Measurements from ENCODE around the gene ZNF324. TPM values are rescaled to one million over a fixed set of nuclear protein-coding genes. Genes with fewer than 3 reads are reported as not detected.
"Not testable (repeated sequence)": the region's sequence is repeated elsewhere in the genome, so short reads cannot be mapped to it uniquely, and the experiment has no call there.

The ZNF324 gene
- polyA plus RNA-seq, 1 of the 3 experiments (the other 2 are of a cell fraction) = 5.6 TPM

DNA sequence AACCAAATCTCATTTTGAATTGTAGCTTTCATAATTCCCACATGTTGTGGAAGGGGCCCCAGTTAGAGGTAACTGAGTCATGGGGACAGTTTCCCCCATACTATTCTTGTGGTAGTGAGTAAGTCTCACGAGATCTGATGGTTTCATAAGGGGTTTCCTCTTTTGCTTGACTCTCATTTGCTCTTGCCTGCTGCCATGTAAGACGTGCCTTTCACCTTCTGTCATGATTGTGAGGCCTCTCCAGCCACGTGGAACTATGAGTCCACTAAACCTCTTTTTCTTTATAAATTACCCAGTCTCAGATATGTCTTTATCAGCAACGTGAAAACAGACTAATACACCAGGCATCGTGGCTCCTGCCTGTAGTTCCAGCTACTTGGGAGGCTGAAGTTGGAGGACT is 16.9 kb upstream of the ZNF324 start:
- H3F3A ChIP-seq (replicated peaks; ENCODE audit: insufficient read depth); H3K27ac ChIP-seq (ENCODE audit: low read depth in 2 of 2, low read length in 1 of 2); H3K79me2 ChIP-seq (ENCODE audit: insufficient read depth); H3K9me3 ChIP-seq; H3K4me1 ChIP-seq (ENCODE audit: control insufficient read depth in 1 of 2, insufficient read depth in 2 of 2, low read depth in 1 of 2, low read length in 1 of 2); H4K20me1 ChIP-seq (ENCODE audit: insufficient read depth); H2AFZ ChIP-seq (ENCODE audit: low read depth); CTCF ChIA-PET; H3K4me3 ChIP-seq (ENCODE audit: low read depth in 2 of 2, low read length in 1 of 2); DNase-seq; H3K27me3 ChIP-seq (ENCODE audit: insufficient read depth); H3K4me2 ChIP-seq; H3K9ac ChIP-seq; H3K9me2 ChIP-seq: not testable (repeated sequence)
- POLR2A ChIA-PET = interaction anchor here (1.3 kb wide), 1 partner anchor 70 kb away, joined by 3 read pairs; the partner anchor contains the start of gene ZBTB45
- H3K36me3 ChIP-seq (replicated peaks in 1 of 2; ENCODE audit: control insufficient read depth in 1 of 2, insufficient read depth in 2 of 2, low read length in 1 of 2) = peaks cover 0 to 13% of the 10 kb centered on the region in 2 experiments
- 19% methylated on average over 5 of the region's 5 CpGs for WGBS (ENCODE audit: low lambda C conversion rate)

DNA sequence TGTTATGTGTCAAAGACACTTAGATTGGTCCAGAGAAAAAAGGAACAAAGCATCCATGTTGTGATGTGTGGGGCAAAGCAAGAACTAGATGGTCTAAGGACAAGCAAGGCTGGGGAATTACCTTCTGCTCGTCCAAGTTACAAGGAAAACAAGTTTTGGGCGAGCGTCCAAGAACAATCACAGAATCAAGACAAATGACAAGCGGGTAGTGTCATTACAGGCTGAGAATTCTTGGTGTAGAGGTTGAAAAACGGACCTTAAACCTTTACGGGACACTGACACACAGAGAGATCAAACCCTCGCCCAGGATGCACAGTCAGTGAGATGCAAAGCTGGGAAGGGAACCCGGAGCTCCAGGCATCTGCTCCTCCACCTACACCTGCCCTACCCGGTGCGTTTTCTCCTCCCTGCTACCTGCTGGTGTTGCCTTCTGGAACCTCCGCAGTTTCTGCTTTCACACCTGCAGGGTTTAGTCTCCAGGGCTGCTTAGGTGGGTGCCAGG is 16.0 kb upstream of the ZNF324 start:
- Histone ChIP-seq H3K79me2 (ENCODE audit: insufficient read depth) (no peaks in the 10 kb centered on the region), H3K9me2 (no peaks in the 10 kb centered on the region), H3K27ac (ENCODE audit: low read depth in 2 of 2, low read length in 1 of 2) (no peak overlapping the region), H3K4me1 (ENCODE audit: control insufficient read depth in 1 of 2, insufficient read depth in 2 of 2, low read depth in 1 of 2, low read length in 1 of 2) (peaks cover 0 to 7% of the 10 kb centered on the region in 2 experiments; a peak in 1 of 4 replicates), H3K4me3 (ENCODE audit: low read depth in 2 of 2, low read length in 1 of 2) (peak overlapping the region; percentile 89 to 90), H3K9me3 (no peaks in the 10 kb centered on the region; the same call in 1 of the 2 replicates), H3K4me2 (peak overlapping the region; percentile 76), H2AFZ (ENCODE audit: low read depth) (peak overlapping the region; percentile 98), H3K36me3 (replicated peaks in 1 of 2; ENCODE audit: control insufficient read depth in 1 of 2, insufficient read depth in 2 of 2, low read length in 1 of 2) (peaks cover 0 to 17% of the 10 kb centered on the region in 2 experiments), H4K20me1 (ENCODE audit: insufficient read depth) (no peaks in the 10 kb centered on the region), H3K27me3 (ENCODE audit: insufficient read depth) (no peaks in the 10 kb centered on the region), H3F3A (replicated peaks; ENCODE audit: insufficient read depth) (no peaks in the 10 kb centered on the region), H3K9ac (peak overlapping the region; percentile 62; the same call in 1 of the 2 replicates)
- ChIA-PET POLR2A (interaction anchor here (0.6 to 1.3 kb wide), 4 partner anchors 11 to 69 kb away, joined by 3 to 6 read pairs (median 3); partner anchors contain the start of genes ZBTB45, ZNF132 and ZNF324), CTCF (no interaction called here)
- WGBS (ENCODE audit: low lambda C conversion rate) = 2% methylated on average over 11 of the region's 11 CpGs
- no peak for DNase-seq
- TF ChIP-seq ELF1 (IDR thresholded peaks at IDR 0.05) = no peak
- TF ChIP-seq RAD21 (IDR thresholded peaks at IDR 0.05; ENCODE audit: low read length) = no peak
- TF ChIP-seq TEAD4 (IDR thresholded peaks at IDR 0.05; ENCODE audit: borderline replicate concordance, insufficient read depth) = no peak
- TF ChIP-seq MXI1 (IDR thresholded peaks at IDR 0.05; ENCODE audit: low read depth, low read length) = no peak
- no peak for TF ChIP-seq RFX5 (IDR thresholded peaks at IDR 0.05; ENCODE audit: low read length)
- TF ChIP-seq YY1 (IDR thresholded peaks at IDR 0.05; ENCODE audit: low read depth) = no peak
- TF ChIP-seq, protein P1, sequence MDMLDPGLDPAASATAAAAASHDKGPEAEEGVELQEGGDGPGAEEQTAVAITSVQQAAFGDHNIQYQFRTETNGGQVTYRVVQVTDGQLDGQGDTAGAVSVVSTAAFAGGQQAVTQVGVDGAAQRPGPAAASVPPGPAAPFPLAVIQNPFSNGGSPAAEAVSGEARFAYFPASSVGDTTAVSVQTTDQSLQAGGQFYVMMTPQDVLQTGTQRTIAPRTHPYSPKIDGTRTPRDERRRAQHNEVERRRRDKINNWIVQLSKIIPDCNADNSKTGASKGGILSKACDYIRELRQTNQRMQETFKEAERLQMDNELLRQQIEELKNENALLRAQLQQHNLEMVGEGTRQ (IDR thresholded peaks at IDR 0.05; ENCODE audit: borderline replicate concordance, low read depth, low read length) = no peak
- TF ChIP-seq CHD2 (IDR thresholded peaks at IDR 0.05; ENCODE audit: low read length, partially characterized antibody) = no peak
- TF ChIP-seq, protein P2, sequence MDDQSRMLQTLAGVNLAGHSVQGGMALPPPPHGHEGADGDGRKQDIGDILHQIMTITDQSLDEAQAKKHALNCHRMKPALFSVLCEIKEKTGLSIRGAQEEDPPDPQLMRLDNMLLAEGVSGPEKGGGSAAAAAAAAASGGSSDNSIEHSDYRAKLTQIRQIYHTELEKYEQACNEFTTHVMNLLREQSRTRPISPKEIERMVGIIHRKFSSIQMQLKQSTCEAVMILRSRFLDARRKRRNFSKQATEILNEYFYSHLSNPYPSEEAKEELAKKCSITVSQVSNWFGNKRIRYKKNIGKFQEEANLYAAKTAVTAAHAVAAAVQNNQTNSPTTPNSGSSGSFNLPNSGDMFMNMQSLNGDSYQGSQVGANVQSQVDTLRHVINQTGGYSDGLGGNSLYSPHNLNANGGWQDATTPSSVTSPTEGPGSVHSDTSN (IDR thresholded peaks at IDR 0.05) = no peak
- no peak for TF ChIP-seq TCF12 (IDR thresholded peaks at IDR 0.05)
- TF ChIP-seq NRF1 (IDR thresholded peaks at IDR 0.05; ENCODE audit: low read depth, low read length) = no peak
- TF ChIP-seq POLR2AphosphoS5 (IDR thresholded peaks at IDR 0.05; ENCODE audit: low read depth, low read length) = no peak
- no peak for TF ChIP-seq FOXM1 (IDR thresholded peaks at IDR 0.05; ENCODE audit: low read depth)
- no peak for TF ChIP-seq GATA2 (CRISPR knock-in tag; IDR thresholded peaks at IDR 0.05)
- no peak for TF ChIP-seq FOSL2 (IDR thresholded peaks at IDR 0.05; ENCODE audit: borderline replicate concordance, low read depth)
- TF ChIP-seq, protein P3, sequence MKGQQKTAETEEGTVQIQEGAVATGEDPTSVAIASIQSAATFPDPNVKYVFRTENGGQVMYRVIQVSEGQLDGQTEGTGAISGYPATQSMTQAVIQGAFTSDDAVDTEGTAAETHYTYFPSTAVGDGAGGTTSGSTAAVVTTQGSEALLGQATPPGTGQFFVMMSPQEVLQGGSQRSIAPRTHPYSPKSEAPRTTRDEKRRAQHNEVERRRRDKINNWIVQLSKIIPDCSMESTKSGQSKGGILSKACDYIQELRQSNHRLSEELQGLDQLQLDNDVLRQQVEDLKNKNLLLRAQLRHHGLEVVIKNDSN (IDR thresholded peaks at IDR 0.05; ENCODE audit: borderline replicate concordance, low read depth) = no peak
- TF ChIP-seq, protein P4, sequence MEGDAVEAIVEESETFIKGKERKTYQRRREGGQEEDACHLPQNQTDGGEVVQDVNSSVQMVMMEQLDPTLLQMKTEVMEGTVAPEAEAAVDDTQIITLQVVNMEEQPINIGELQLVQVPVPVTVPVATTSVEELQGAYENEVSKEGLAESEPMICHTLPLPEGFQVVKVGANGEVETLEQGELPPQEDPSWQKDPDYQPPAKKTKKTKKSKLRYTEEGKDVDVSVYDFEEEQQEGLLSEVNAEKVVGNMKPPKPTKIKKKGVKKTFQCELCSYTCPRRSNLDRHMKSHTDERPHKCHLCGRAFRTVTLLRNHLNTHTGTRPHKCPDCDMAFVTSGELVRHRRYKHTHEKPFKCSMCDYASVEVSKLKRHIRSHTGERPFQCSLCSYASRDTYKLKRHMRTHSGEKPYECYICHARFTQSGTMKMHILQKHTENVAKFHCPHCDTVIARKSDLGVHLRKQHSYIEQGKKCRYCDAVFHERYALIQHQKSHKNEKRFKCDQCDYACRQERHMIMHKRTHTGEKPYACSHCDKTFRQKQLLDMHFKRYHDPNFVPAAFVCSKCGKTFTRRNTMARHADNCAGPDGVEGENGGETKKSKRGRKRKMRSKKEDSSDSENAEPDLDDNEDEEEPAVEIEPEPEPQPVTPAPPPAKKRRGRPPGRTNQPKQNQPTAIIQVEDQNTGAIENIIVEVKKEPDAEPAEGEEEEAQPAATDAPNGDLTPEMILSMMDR (IDR thresholded peaks at IDR 0.05) = no peak
- TF ChIP-seq, protein P5, sequence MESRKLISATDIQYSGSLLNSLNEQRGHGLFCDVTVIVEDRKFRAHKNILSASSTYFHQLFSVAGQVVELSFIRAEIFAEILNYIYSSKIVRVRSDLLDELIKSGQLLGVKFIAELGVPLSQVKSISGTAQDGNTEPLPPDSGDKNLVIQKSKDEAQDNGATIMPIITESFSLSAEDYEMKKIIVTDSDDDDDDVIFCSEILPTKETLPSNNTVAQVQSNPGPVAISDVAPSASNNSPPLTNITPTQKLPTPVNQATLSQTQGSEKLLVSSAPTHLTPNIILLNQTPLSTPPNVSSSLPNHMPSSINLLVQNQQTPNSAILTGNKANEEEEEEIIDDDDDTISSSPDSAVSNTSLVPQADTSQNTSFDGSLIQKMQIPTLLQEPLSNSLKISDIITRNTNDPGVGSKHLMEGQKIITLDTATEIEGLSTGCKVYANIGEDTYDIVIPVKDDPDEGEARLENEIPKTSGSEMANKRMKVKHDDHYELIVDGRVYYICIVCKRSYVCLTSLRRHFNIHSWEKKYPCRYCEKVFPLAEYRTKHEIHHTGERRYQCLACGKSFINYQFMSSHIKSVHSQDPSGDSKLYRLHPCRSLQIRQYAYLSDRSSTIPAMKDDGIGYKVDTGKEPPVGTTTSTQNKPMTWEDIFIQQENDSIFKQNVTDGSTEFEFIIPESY (IDR thresholded peaks at IDR 0.05; ENCODE audit: borderline replicate concordance, low read depth) = no peak
